NCI-H187 treated with DMSO at 0.1 percent for 48 hours (cell line): Measurements from ENCODE around the gene EFEMP1.

Experiments used
- DNase-seq: peaks from one replicate; lab custom pipeline; 2025; lab: John Stamatoyannopoulos, UW

The EFEMP1 gene

DNA sequence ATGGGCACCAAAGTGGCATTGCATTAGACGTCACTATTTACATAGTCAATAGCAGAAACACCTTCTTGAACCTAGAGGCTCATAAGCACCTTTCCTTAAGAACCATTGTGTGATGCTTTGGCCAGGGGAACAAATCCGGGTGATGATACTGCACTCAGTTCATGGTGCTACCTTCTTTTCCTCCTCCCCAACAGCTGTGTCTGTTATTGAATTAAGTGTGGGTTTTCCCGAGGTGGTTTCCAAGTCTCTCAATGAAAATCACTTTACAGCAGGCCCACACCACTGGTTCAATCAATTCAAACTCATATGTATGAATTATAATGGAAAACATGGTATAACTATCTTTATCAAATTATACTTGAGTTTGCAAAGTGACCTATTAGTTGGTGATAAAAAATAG, 9.3 kb upstream of the EFEMP1 start:
- no peak for DNase-seq

DNA sequence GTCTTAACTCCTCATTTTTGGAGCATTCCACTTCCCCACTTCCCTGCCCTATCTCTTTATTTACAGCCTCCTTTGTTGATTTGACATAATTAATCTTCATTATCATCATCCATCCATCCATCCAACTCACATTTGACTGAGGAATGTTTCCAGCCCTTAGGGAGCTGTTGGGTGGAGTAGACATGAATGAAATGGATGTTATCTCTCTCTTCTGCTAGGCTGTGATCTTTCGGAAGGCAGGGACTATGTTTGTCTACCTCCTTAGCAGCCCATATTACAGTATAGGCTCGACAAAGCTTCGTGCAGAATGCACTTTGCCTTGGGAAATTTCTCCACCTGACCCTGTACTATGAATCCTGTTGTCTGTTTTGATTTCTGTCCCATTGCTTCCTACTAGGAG, 7.7 kb upstream of the EFEMP1 start:
- DNase-seq: no peak

DNA sequence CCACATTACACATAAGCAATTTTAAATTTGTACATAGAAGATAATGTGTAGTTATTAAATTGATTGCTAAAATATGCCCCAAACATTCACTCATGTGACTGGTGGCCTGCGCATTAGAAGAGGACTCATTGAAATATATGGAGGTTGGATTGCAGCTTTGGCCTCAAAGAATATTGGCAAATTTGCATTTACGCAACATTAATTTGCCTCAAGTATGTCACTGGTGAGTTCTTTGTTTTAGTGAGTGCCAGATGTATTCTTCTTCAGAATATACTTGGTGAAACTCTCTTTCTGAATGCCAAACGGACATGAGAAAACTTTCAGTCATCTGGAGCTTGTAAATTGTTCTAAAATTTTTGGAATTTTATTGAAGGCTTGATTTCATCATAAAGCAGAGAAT, 5.9 kb upstream of the EFEMP1 start:
- DNase-seq: no peak

DNA sequence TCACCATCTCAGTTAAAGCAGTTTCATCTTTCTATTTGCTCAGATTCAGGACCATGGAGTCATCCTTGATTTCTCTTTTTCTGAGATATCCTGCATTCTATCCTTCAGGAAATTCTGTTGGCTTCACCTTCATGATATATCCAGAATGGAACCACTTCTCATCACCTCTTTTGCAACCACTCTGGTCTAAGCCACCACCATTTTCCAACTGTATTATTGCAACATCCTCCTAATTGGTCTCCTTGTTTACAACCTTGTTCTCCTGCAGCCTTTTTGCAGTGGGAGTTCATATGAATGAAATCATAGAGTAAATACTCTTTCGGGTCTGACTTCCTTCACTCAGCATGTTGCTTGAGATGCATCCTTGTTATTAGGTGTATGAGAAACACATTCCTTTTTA, 3.4 kb upstream of the EFEMP1 start:
- no peak for DNase-seq

DNA sequence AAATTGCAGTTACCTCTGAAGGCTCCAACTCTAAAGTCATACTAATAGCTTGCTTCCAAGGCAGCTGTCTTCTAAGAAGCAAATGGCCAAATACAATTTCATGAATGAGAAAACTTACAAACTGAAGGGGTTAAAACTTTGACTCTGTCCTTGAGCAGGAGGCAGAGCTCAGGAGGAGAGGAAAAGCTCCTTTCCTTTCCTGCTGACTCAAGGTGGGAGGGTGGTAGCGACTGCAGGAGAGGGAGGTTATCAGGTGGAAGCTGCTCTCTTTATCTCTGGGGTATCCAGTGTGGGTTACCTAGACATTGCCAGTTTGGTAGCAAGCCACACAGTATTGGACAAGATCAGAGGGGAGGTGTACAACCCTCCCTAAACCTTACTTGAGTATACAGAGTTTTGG, 2.7 kb upstream of the EFEMP1 start:
- no peak for DNase-seq

DNA sequence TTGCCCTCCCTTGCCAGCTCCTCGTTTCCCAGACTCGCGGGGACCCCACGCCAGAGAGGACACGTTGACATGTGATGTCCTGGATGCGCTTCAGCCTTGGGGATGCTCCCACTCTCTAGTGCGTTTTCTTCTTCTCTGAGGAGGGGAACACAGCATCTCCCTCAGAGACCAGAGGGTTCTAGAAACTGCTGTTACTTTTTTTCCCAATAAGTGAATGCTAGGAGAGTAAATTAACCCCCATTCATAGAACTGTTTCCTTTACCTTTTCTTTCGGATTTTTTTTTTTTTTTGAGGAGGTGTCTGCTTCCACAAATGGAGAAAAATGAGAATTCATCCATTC, 370 bp upstream of the EFEMP1 start:
- no peak for DNase-seq

DNA sequence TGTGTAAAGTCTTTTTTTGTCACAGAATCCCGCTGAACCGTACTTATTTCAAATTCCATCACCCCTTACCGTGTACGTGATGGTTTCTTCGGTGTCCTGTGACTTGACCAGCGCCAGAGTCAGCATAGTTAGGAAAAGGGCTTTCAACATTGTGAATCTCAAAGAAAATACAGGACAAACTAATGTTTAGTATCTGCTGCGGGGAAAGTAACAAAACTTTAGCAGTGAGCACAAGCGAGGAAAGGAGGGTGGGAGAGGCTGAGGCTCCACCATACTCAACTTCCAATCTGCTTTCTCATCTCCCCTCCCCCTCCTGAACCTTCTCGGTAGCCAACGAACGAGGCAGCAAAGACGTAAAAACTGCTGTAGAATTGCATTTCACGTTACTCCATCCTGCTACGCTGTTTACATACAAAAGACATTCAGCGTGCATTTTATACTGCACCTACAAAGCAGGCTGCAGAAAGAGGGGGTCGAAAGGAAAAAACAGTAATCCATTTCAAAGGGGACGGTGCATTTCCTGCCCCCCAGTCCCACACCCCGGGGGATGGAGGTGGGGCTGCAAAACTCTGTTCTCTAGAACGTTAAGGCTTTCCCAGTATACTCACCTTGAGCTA, 1.2 kb downstream of the EFEMP1 start:
- no peak for DNase-seq

DNA sequence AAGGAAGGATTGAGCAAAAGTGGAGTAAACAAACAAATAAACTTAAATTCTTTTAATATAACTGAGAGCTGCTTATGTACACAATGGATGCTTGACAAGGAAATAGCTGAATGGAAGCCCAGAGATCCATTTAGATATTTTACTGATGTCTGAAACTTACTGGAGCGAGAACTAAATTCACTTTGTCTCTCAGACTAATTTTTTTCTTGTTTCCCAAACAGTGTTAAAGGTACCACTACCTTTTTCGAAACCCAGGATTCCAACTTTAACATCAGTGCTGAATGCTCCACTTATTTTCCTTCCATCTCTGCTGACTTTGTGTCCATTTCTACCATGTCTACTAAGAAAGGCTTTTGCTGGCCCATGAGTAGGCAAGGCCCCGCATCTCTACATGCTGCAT, 4.0 kb downstream of the EFEMP1 start:
- DNase-seq: no peak

DNA sequence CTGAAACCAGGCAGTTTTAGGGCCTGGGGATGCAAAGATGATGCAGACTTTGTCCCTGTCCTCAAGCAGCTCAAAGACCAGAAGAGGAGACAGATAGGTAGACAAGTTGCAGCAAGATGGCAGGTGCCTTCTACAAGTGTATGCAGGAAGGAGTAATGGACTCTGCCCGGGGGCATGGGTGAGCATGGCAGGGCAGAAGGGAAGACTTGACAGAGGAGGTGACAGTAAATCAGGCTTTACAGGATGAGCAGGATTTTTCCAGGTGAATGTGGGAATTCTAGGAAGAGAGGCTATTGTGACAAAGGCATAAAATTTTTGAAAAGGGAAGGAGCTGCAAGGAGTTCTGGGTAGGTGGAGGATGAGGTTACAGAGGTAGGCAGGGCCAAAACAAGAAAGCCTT, 4.7 kb downstream of the EFEMP1 start:
- DNase-seq: no peak

DNA sequence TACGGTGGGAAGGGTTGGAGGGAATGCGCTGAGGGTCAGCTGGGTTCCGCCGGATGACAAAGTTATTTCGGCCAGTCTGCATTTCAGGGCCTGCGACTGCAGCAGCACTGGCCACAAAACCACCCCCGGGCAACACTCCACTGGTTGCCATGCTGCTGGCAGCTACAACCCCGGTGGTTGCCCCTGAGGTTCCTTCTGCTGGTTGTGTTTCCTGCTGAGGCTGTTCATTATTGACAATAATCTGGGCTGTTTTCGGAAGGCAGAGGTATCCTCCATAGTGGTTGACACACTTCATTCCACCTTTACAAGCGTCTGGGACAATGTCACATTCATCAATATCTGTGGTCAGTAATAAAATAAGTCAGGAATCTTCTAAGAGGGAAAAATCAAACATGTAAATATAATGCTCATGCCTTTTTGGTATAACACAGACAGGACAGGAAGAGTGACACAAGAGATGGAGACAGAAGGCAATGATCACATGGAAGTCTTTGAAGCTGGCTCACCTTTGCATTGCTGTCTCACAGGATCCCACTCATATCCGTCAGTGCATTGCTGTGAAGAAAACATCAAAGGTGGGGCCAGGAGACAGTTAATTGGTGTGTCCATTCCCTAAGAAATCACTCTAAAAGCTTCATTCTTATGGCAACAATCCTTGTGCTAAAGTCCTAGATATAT, 5.7 kb downstream of the EFEMP1 start:
- DNase-seq: no peak

DNA sequence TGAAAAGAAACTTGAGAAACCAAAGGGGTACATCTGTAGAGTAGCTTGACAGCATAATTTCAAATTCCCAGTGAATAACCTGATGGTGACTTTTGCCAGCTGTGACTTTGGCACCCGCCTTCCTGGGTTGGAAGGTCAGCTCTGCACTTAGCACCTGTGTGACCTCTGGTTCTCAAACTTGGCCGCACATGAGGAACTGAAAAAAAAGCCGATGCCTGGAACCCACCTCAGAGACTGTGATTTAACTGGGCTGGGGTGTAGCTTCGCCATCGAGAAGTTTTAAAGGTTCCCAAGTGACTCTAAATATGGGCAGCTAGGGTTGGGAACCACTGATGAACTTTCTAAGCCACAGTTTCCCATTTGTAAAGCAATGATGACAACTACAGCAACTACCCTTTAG, 6.5 kb downstream of the EFEMP1 start:
- no peak for DNase-seq

DNA sequence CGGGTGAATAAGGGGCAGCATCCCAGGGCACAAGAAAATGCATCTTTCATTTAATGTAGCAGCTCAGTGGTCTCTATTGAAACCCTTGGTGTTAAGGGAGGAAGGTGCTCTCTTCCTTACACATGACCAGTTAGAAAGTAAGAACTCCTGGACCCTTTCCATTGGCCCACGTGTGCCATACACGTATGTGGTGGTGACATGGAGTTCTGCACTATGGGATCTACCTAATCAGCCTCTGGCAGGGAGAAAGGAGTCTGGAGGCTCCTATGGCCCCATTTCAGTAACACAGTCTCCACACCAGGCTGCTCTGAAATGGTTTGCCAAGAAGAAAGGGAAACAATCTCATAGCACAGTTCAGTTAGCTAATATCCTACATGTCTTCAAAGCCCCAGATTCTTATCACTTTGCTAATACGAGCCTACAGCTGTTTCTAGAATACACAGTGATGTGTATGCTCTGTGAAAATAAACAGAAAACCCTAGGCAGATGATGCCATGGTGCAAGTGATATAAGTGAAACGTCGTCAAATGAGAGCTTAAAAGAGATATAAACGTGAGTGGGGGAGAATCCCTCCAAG, 7.0 kb downstream of the EFEMP1 start:
- DNase-seq: no peak

DNA sequence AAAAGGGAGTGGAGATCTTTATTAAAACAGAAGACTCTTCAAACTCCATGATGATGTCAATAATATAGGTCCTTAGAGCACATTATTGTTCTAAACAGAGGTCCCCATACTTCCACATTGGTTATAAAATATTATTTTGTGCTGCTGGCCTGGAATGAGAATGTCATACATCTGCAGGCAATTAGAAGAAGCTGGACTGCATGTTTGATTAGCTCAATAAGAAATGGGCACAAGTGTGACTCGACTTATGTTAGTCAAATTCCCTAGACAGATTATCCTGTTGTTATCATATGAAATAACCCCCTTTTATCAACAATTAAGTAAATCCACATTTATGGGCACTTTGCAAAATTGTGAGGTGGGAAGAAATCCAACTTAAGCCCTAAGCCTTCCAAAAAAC, 8.8 kb downstream of the EFEMP1 start:
- no peak for DNase-seq

DNA sequence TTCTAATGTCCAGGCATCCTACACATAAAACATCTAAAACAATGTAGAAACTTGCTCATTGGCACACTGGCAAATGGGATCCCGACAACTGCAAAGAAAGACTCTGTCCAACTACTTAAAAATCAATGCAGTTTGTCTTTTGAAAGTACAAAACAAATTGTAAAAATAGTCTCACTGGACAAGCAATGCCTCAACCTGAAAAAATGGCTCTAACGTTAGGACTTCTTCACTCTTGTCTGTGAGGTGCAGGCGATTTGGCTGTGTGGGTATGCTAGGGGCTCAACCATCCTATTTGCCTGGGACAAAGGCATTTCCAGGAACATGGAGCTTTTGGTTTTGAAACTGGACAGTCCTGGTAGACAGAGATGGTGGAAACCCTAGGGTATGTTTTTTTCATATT, 10.7 kb downstream of the EFEMP1 start:
- DNase-seq: no peak

DNA sequence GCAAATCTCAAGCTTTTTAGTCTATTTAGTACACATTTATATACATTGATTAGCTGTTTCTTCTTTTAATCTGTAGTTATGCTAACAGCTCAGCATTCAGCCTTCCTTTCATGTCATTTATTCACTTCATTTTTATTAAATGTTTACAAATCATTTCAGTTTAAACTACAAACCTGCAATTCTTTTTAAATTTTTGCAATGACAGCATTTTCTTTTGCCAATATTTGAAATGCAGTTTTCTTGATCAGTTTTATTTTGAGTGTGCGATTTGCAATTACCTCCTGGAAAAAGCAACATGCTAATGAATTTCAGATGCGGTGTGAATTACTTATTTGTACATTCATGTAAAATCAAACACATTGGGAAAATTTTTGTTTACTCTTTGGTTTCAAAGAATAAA, 13.5 kb downstream of the EFEMP1 start:
- no peak for DNase-seq

DNA sequence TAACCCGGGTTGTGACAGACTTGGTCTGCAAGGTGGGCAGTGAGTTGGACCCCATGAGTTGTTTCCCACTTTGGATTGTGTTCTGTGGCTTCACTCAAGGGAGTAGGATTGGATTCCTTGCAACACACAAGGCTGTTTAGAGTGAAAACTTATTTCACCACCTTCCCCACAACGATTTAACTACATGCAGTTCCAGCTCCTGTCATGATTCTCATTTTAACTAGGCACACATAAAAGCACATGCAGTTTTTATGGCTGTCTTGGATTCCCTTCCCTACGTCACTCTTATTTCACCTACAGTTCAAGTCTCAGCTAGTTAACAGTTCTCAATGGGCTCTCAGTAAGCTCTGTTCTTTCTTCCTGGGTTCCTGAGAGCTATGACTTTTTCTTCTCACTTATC, 15.9 kb downstream of the EFEMP1 start:
- DNase-seq: no peak

DNA sequence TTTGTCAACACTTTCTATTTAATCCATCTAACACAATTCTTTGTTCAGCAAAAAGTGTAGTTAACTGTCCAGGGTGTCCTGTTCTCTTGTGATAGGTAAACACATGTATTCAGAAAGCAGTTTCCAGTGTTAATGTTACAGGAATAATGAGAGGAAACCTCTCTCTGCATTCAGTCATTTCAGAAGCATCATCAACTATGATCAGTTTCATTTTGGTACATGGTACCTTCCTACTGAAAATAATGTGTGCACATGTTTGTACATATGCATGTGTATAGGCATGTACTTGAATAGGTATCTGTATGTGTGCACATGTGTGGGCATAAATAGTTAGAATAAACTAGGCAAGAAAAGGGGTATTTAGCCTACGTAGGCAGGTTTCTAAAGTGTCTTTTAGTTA, 16.6 kb downstream of the EFEMP1 start:
- DNase-seq: no peak

DNA sequence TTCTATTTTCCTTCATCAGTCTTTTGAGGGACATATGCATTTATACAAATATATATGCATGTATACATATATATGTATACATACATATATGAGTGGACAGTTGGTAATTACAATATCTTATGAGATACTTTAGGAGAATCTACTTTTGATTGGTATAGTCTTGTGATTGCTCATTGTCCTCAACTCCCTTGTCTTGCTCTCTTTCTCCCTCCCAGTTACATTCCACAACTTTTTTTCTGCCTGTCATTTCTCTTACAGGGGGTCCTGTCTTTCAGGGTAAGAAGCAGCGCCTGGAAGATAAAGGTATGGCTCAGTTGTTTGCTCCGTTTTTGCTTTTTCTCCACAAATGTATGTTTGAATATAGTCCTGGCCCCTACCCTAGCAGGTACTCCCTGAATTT, 19.9 kb downstream of the EFEMP1 start:
- no peak for DNase-seq

DNA sequence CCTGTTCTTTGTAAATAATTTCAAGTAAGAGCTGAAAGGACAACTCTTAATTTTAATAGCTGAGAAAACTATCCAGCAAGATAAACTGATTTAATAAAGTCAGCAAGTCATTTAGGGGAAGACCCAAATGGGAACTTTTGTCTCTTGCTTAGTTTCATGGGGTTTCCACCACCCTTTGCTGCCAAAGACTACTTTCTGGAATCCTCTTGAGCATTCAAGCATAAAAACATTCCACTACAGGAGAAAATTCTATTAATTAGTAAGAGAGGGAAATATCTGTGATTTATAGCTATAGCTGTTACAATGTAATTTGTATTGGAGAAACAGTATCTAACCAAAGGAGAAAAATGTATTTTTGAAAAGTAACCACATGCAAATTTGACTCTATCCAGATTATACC, 20.6 kb downstream of the EFEMP1 start:
- no peak for DNase-seq

DNA sequence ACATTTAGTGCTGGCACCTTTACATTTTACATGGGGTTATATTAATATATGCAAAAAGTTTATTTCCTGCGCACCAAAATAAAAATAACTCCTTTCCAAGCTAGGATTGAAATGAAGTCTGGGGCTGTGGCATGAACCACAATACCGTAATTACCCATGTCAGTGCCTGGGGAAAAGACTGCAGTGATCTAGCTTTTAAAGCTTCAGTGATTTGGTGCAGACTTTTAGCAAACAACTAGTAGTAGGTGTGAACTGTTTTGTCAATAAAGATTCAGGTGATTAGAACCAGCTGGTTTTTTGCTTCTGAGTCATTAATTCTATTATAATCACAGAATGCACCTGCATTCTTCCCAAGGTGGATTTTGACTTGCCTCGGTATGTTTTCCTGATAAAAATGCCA, 21.2 kb downstream of the EFEMP1 start:
- DNase-seq: no peak

DNA sequence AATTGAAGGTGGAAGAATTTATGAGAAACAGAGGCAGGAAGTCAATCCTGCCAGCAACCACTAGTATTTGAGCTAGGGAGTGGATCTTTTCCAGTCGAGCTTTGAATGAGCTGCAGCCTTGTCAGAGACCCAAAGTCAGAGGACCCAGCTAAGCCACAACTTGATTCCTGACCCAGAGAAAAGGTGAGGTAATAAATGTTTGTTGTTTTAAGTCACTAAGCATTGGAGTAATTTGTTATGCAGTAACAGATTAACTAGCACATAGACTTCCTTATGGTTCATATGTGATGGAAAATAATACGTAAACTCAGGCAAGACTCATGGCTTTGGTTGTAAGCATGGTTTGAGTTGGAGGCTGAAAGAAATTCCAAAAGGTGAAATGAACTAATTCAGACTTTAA, 21.6 kb downstream of the EFEMP1 start:
- DNase-seq: no peak

DNA sequence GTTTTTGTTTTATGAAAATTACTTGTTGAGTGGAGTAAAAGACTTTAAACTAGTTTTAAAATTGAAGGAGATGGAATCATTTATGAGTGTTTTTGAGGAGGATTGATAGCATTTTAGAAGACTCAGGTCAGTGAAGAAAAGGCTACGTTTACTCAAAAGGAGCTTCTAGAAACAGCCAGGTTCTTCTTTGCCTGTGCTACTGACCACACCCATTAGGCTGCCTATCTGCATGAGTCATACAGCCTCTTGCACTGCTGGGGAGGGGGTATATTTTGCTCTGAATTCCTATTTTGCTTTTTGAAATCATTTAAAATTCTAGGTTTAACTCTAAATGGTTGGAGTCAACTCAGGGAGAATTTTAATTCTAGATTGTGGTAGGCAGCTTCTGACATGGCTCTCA, 22.3 kb downstream of the EFEMP1 start:
- no peak for DNase-seq

DNA sequence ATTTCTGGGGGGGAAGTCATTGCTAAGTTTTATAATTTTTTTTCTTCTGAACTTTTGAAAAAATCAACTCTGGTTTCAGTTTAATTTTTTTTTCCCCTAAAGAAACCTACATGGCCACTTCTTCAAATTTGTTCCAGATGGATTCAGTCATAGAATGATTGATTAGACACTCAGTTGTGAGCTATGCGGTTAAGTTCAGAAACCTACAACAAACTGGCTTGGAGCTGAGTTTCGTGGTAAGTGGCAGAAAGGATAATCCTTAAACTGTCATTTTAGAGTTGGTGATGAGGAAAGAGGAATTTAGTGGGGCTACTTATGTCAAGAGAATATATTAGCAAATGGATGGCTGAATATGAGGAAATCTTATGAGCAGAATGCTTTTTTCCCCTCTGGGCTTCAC, 23.7 kb downstream of the EFEMP1 start:
- DNase-seq: no peak

DNA sequence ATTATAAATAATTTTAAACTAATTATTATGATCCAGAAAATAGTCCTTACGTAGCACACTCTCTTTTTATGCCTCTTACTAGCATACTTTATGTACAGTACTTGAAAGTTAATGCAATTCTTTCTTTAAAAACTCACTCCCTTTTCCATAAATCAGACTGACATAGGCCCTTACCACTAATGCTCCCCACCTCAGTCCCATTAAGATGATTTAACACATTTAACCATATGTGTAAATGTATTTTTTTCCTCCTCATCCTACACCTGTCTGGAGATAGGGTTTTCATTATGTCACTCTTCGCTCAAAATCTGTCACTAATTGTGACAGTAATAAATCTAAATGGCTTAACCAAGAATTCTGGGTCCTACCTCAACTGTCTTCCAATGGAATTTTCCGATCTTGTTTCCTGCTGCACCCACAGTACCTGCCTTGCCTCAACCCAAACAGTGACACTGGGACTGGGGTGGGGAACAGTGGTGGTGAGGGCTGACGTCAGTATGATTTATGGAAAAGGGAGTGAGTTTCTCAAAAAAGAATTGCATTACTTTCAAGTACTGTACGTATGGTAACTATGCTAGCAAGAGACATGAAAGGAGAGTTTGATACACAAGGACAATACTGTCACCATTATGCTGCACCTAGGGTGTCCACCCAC, 25.1 kb downstream of the EFEMP1 start:
- no peak for DNase-seq
